GM12801 (cell line): ENCODE data around the gene WWOX.

Experiments used
- CTCF ChIP-seq: IDR thresholded peaks from one replicate; pipeline ENCODE4 v1.5.1; 2011; ENCODE audit warnings: control low read depth; ENCODE audit not compliant: insufficient read length; ENCODE audit errors: extremely low read depth

WWOX gene

GRCh38 chr16:78645657-78646056, 546.2 kb downstream of the WWOX start:
- no peak for TF ChIP-seq CTCF

GRCh38 chr16:78647019-78647418, 547.6 kb downstream of the WWOX start:
- no peak for TF ChIP-seq CTCF

- TF ChIP-seq CTCF: no peak
Measured at GRCh38 chr16:78647491-78647890, 548.0 kb downstream of the WWOX start.

- TF ChIP-seq CTCF: no peak
Measured at GRCh38 chr16:78648517-78648916, 549.1 kb downstream of the WWOX start.

- no peak for TF ChIP-seq CTCF
Measured at GRCh38 chr16:78650339-78651074, 551.1 kb downstream of the WWOX start.

- no peak for TF ChIP-seq CTCF
Measured at GRCh38 chr16:78654929-78655328, 555.5 kb downstream of the WWOX start.

- TF ChIP-seq CTCF: no peak
Measured at GRCh38 chr16:78655331-78656113, 556.1 kb downstream of the WWOX start.
